Measurements from ENCODE around the gene PDZK1IP1. TPM values are rescaled to one million over a fixed set of nuclear protein-coding genes. Genes with fewer than 3 reads are reported as not detected.
"Not testable (repeated sequence)": the region's sequence is repeated elsewhere in the genome, so short reads cannot be mapped to it uniquely, and the experiment has no call there.

Gene PDZK1IP1
- total RNA-seq, 1 donor from 2014 or later = 1.3 TPM

GRCh38 chr1:47147047-47147785 lies 42.6 kb downstream of the PDZK1IP1 start:
- DNase-seq (ENCODE audit: low spot score) = no peak
- no peak for ATAC-seq

GRCh38 chr1:47146495-47146894 lies 43.3 kb downstream of the PDZK1IP1 start:
- not testable (repeated sequence) for ATAC-seq; DNase-seq (ENCODE audit: low spot score)

GRCh38 chr1:47143654-47144053 lies 46.2 kb downstream of the PDZK1IP1 start:
- not testable (repeated sequence) for DNase-seq (ENCODE audit: low spot score)
- ATAC-seq = peak; percentile 83

- not testable (repeated sequence) for ATAC-seq
Measured at GRCh38 chr1:47140358-47140757, 49.5 kb downstream of the PDZK1IP1 start.

GRCh38 chr1:47137925-47138615 lies 51.8 kb downstream of the PDZK1IP1 start:
- ATAC-seq (peak; percentile 82), DNase-seq (ENCODE audit: low spot score) (peak; percentile 92)

More at GRCh38 chr1:47140358-47140757, 49.5 kb downstream of the PDZK1IP1 start:
- not testable (repeated sequence) for DNase-seq (ENCODE audit: low spot score)

GRCh38 chr1:47137198-47137597 lies 52.6 kb downstream of the PDZK1IP1 start, which contains the start of gene CYP4A22:
Gene CYP4A22 (plus strand): TSS chr1:47137441. CDS start chr1:47137486, 45 bp downstream.
- ATAC-seq (peak; percentile 81), DNase-seq (ENCODE audit: low spot score) (peak; percentile 86)

Other genes with a start within 250 kb of the PDZK1IP1 start
- 501 TPM for gene CYP4A11, start 248.6 kb downstream of the PDZK1IP1 start, total RNA-seq
- gene CYP4X1, start 166.4 kb downstream of the PDZK1IP1 start, total RNA-seq = 2.4 TPM
- 0.55 TPM for gene CYP4Z1, start 122.8 kb downstream of the PDZK1IP1 start, total RNA-seq
- 69.9 TPM for gene CYP4A22, start 52.6 kb downstream of the PDZK1IP1 start, total RNA-seq
- gene TAL1, start 42.2 kb upstream of the PDZK1IP1 start, total RNA-seq = 1.9 TPM
- gene STIL, start 124.1 kb upstream of the PDZK1IP1 start, total RNA-seq = 0.33 TPM
- gene CMPK1, start 143.8 kb upstream of the PDZK1IP1 start, total RNA-seq = 119 TPM
- gene FOXE3, start 226.2 kb upstream of the PDZK1IP1 start, total RNA-seq = not detected
- 0.55 TPM for gene FOXD2, start 248.0 kb upstream of the PDZK1IP1 start, total RNA-seq

All from left lobe of liver (tissue), 2 donors.